ENCODE results near the gene ITPRID1.

Gene ITPRID1

DNA sequence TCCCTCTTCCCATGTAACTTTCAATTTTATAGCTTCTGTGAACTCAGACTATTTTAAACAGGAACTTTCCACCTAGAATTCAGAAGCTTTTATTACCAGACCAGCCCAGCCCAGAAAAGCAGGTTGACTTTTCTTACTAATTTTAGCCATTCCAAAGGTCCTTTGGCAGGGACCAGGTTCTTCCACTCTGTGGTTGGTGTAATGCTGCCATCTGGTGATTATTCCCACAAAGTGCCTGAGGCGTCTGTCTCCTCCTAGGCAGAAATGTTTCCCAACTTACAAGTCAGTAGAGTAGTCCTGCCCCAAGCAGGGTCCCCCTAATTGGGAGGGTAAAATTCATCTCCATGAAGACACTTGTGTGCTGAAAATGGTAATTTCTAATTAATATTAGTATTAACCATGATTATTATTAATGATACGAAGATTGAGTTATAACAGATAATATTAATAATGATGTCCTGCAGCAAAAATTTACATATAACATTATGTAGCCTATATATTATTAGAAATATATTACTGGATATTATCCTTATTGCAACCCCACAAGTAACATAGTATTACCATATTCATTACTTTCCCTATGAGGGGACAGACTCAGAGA, 120.1 kb downstream of the ITPRID1 start:
- no peak for DNase-seq (ENCODE audit: low read depth)

DNA sequence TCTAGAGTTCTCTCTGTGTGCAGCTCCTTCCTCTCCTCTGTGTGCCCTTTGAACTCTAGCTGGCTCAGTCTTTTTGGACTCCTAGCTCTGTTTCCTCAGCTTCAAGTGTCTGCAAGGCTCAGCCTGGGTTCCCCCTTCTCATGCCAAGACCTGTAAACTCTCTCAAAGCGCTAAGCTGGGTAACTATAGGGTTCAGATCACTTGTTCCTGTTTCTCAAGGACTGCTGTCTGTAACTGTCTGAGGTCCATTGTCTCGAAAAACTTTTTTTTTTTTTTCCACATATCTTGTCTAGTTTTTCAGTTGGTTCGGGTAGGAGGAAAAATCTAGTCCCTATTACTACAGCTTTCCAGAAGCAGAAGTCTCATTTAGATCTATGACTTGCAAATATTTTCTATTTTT, 126.5 kb downstream of the ITPRID1 start:
- DNase-seq (ENCODE audit: low read depth), result no peak

DNA sequence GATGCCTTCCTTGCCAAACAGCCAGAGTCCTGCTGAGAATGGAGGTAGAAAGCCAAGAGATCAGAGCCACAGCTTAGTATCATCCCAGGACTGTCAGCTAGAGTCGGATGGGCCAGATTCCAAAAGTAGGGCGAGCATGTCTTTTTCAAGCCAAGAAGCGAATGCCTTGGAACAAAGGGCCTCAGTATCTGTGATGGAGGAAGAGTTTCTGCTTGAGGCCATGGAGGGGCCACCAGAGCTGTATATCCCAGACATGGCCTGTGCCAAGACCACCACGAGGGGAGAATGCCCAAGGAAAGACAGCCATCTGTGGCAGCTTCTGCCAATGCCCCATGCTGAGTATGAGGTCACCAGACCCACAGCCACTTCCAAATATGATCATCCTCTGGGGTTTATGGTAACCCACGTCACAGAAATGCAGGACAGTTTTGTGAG, 128.8 kb downstream of the ITPRID1 start:
- no peak for DNase-seq (ENCODE audit: low read depth)

- DNase-seq (ENCODE audit: low read depth), result no peak
Observed at GRCh38 chr7:31646942-31647341, 133.1 kb downstream of the ITPRID1 start.

GRCh38 chr7:31647511-31647910, 133.6 kb downstream of the ITPRID1 start:
- DNase-seq (ENCODE audit: low read depth), result no peak

GRCh38 chr7:31648288-31648687, 134.4 kb downstream of the ITPRID1 start:
- no peak for DNase-seq (ENCODE audit: low read depth)

- DNase-seq (ENCODE audit: low read depth), result no peak
Observed at GRCh38 chr7:31648880-31649279, 135.0 kb downstream of the ITPRID1 start.

- DNase-seq (ENCODE audit: low read depth), result no peak
Observed at GRCh38 chr7:31651234-31652062, 137.6 kb downstream of the ITPRID1 start.

GRCh38 chr7:31652063-31652326, 138.1 kb downstream of the ITPRID1 start:
- DNase-seq (ENCODE audit: low read depth), result no peak

DNA sequence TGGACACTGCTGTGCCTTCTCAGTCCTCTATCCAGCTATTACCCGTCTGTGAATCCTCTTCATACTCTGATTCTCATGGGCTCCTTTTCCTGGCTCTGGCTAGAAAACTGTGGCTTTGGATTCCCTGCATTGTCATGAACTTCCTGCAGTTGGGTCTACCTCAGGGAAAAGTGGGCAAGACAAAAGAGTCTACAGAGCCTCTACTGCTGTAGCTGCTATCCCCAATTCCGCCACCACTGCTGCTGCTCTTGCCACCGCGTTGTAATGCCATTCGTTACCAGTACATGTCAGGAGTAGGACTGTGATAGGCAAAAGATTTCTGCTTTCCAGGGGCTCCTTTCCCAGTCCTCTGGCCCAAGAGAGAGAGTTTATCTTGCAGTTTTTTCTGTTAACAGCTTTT, 149.2 kb downstream of the ITPRID1 start:
- no peak for DNase-seq (ENCODE audit: low read depth)

GRCh38 chr7:31664890-31665289, 151.0 kb downstream of the ITPRID1 start:
- DNase-seq (ENCODE audit: low read depth), result no peak

- DNase-seq (ENCODE audit: low read depth), result no peak
Observed at GRCh38 chr7:31665546-31665945, 151.7 kb downstream of the ITPRID1 start.

- DNase-seq (ENCODE audit: low read depth), result no peak
Observed at GRCh38 chr7:31669461-31669860, 155.6 kb downstream of the ITPRID1 start.

GRCh38 chr7:31679574-31680305, 165.8 kb downstream of the ITPRID1 start:
- no peak for DNase-seq (ENCODE audit: low read depth)

DNA sequence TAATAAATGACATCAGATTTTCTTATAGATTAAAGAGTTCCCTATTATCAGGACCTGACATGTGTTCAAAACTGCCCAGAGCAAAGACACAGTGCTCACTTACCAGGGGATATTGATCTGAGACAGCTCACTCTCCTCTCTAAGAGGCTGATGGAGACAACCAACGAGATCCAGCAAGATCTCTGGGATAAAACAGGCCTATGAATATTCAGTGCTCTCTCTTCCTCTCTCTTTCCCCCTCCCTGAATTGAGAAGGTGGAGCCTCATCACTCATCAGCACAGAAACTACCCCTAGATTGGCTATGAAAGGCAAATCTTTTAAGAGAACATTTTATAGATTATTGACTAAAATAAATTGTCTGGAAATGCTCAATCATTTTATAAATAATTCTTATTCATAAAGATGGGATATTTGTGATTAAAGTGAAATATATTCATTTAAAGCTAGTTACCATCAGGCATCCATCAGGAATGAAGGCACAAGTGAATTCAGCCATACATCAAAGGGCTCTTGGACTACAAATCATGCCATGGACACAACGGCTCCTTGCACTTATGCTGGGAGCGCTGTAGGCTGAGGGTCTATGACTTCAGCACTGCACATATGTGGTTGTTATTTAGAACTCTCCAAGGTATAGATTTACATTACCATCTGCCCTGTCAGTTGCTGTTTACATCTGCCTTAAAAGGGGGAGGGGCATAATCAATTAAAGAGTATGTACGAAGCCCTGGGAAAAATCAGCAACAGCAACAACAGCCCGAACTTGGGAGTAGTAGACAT, 169.7 kb downstream of the ITPRID1 start:
- no peak for DNase-seq (ENCODE audit: low read depth)

GRCh38 chr7:31687024-31687748, 173.3 kb downstream of the ITPRID1 start, which contains the start of gene PPP1R17:
PPP1R17 (plus strand) TSS chr7:31687215; CDS start chr7:31692442, 5,227 bp downstream.
- DNase-seq (ENCODE audit: low read depth), result no peak

- no peak for DNase-seq (ENCODE audit: low read depth)
Observed at GRCh38 chr7:31688372-31688771, 174.5 kb downstream of the ITPRID1 start.

- DNase-seq (ENCODE audit: low read depth), result no peak
Observed at GRCh38 chr7:31688996-31689395, 175.1 kb downstream of the ITPRID1 start.

GRCh38 chr7:31690935-31691334, 177.0 kb downstream of the ITPRID1 start:
- DNase-seq (ENCODE audit: low read depth), result no peak

- no peak for DNase-seq (ENCODE audit: low read depth)
Observed at GRCh38 chr7:31692451-31692850, 178.6 kb downstream of the ITPRID1 start.

DNA sequence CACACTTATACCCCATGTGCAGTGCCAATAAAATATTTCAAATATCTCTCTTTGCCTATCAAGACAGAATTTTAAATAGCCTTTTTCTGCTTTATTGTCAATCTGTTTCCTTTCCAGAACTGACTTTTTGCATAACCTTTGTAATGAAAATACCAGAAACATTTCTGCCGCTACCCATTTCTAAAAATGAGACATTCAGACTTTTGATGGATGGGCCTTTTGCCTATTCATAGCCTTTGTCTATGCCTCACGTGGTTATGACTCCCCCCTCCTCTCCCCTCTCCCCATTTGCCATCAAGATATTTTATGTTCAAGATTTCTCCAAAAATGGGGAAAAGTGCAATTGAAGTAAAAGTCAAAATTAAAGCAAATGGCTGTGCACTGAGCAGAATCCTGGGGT, 179.0 kb downstream of the ITPRID1 start:
- DNase-seq (ENCODE audit: low read depth), result no peak
